Immature natural killer cell (primary cell): ENCODE measurements around the gene ENAM. TPM values are rescaled to one million over a fixed set of nuclear protein-coding genes. Genes with fewer than 3 reads are reported as not detected.

Source experiments
- DNase-seq, 3 donors: peaks; one replicate each; pipeline ENCODE4 v3.0.0; 2022; ENCODE audit warnings: mixed read lengths in 1 of 3
- H3K27ac Mint-ChIP-seq, 6 donors: one replicate each; pipeline ENCODE4 v1.8.0; 2020; ENCODE audit warnings: mixed read lengths in 6 of 6, mild to moderate bottlenecking in 5 of 6, inconsistent platforms in 4 of 6, moderate library complexity in 3 of 6
- H3K27me3 Mint-ChIP-seq, 3 donors: one replicate each; pipeline ENCODE4 v1.8.0; 2020 to 2021; ENCODE audit warnings: low read depth in 3 of 3, mild to moderate bottlenecking in 3 of 3, mixed read lengths in 3 of 3, moderate library complexity in 3 of 3, inconsistent platforms in 1 of 3
- H3K36me3 Mint-ChIP-seq, 3 donors: one replicate each; pipeline ENCODE4 v1.8.0; 2020; ENCODE audit warnings: mixed read lengths in 3 of 3, inconsistent platforms in 2 of 3, mild to moderate bottlenecking in 2 of 3
- H3K4me1 Mint-ChIP-seq, 2 donors: one replicate each; pipeline ENCODE4 v1.8.0; 2020; ENCODE audit warnings: inconsistent platforms in 2 of 2, mild to moderate bottlenecking in 2 of 2, mixed read lengths in 2 of 2, moderate library complexity in 1 of 2
- H3K4me3 Mint-ChIP-seq, 5 donors: one replicate each; pipeline ENCODE4 v1.8.0; 2020; ENCODE audit warnings: mild to moderate bottlenecking in 5 of 5, mixed read lengths in 5 of 5, inconsistent platforms in 3 of 5, moderate library complexity in 3 of 5
- H3K9me3 Mint-ChIP-seq, 6 donors: one replicate each; pipeline ENCODE4 v1.8.0; 2020; ENCODE audit warnings: mild to moderate bottlenecking in 6 of 6, mixed read lengths in 6 of 6, inconsistent platforms in 4 of 6, moderate library complexity in 3 of 6
- polyA plus RNA-seq, 3 donors: library from polyadenylated mRNA; unstranded; fragments of 300-500 nt; fragmentation: Illumina TruSeq; gene quantifications; one replicate each; pipeline ENCODE4 v1.2.3, GENCODE V29; 2021

ENAM gene
- polyA plus RNA-seq: not detected

GRCh38 chr4:70628444-70628843 lies at the start of gene ENAM:
Gene ENAM (plus strand): TSS chr4:70628744. CDS start chr4:70629501, 757 bp downstream.
- Mint-ChIP-seq H3K27me3 (peaks cover 1 to 6% (median 3%) of the 10 kb centered on the region in 3 donors), H3K27ac (no peak within 1 kb of the TSS), H3K4me1 (no peaks in the 10 kb centered on the region), H3K9me3 (peaks cover 0 to 2% (median 0%) of the 10 kb centered on the region in 6 donors), H3K36me3 (no peaks in the 10 kb centered on the region), H3K4me3 (no peak within 1 kb of the TSS)
- DNase-seq: no peak

- H3K4me3 Mint-ChIP-seq: no peak overlapping the region
- no peaks in the 10 kb centered on the region for H3K36me3 Mint-ChIP-seq
- no peak overlapping the region for H3K27ac Mint-ChIP-seq
- no peaks in the 10 kb centered on the region for H3K9me3 Mint-ChIP-seq
- DNase-seq: no peak
- peaks cover 0 to 5% (median 0%) of the 10 kb centered on the region in 3 donors for H3K27me3 Mint-ChIP-seq
- H3K4me1 Mint-ChIP-seq: no peaks in the 10 kb centered on the region
Observed at GRCh38 chr4:70581980-70582379, 46.6 kb upstream of the ENAM start.

GRCh38 chr4:70583952-70584834 lies 44.4 kb upstream of the ENAM start:
- no peaks in the 10 kb centered on the region for H3K9me3 Mint-ChIP-seq
- no peaks in the 10 kb centered on the region for H3K36me3 Mint-ChIP-seq
- H3K4me3 Mint-ChIP-seq: no peak overlapping the region
- no peak for DNase-seq
- no peaks in the 10 kb centered on the region for H3K4me1 Mint-ChIP-seq
- peaks cover 0 to 5% (median 0%) of the 10 kb centered on the region in 3 donors for H3K27me3 Mint-ChIP-seq
- H3K27ac Mint-ChIP-seq: no peak overlapping the region

- Mint-ChIP-seq H3K36me3 (no peaks in the 10 kb centered on the region), H3K4me3 (no peak overlapping the region), H3K4me1 (no peaks in the 10 kb centered on the region), H3K9me3 (no peaks in the 10 kb centered on the region), H3K27me3 (peaks cover 0 to 5% (median 0%) of the 10 kb centered on the region in 3 donors), H3K27ac (no peak overlapping the region)
- DNase-seq: no peak
Observed at GRCh38 chr4:70586841-70587240, 41.7 kb upstream of the ENAM start.

GRCh38 chr4:70589785-70590184 lies 38.8 kb upstream of the ENAM start:
- H3K36me3 Mint-ChIP-seq: no peaks in the 10 kb centered on the region
- H3K9me3 Mint-ChIP-seq: no peaks in the 10 kb centered on the region
- no peaks in the 10 kb centered on the region for H3K27me3 Mint-ChIP-seq
- no peak for DNase-seq
- no peak overlapping the region for H3K4me3 Mint-ChIP-seq
- no peak overlapping the region for H3K27ac Mint-ChIP-seq
- H3K4me1 Mint-ChIP-seq: no peaks in the 10 kb centered on the region

- no peaks in the 10 kb centered on the region for H3K36me3 Mint-ChIP-seq
- no peaks in the 10 kb centered on the region for H3K9me3 Mint-ChIP-seq
- no peak within 1 kb of the TSS for H3K4me3 Mint-ChIP-seq
- H3K27ac Mint-ChIP-seq: no peak within 1 kb of the TSS
- no peaks in the 10 kb centered on the region for H3K4me1 Mint-ChIP-seq
- no peaks in the 10 kb centered on the region for H3K27me3 Mint-ChIP-seq
- DNase-seq: no peak
Observed at GRCh38 chr4:70591955-70592582, 36.5 kb upstream of the ENAM start, which contains the start of gene AMBN. Gene AMBN (plus strand): TSS chr4:70592256. CDS start chr4:70592359, 103 bp downstream.

GRCh38 chr4:70594196-70594595 lies 34.3 kb upstream of the ENAM start:
- H3K36me3 Mint-ChIP-seq: no peaks in the 10 kb centered on the region
- no peak overlapping the region for H3K27ac Mint-ChIP-seq
- H3K4me1 Mint-ChIP-seq: no peaks in the 10 kb centered on the region
- H3K4me3 Mint-ChIP-seq: no peak overlapping the region
- DNase-seq: no peak
- H3K9me3 Mint-ChIP-seq: no peaks in the 10 kb centered on the region
- H3K27me3 Mint-ChIP-seq: no peaks in the 10 kb centered on the region

- H3K27ac Mint-ChIP-seq: no peak overlapping the region
- no peak for DNase-seq
- no peak overlapping the region for H3K4me3 Mint-ChIP-seq
- H3K36me3 Mint-ChIP-seq: no peaks in the 10 kb centered on the region
- H3K4me1 Mint-ChIP-seq: peaks cover 0 to 5% of the 10 kb centered on the region in 2 donors
- peaks cover 0 to 3% (median 2%) of the 10 kb centered on the region in 3 donors for H3K27me3 Mint-ChIP-seq
- H3K9me3 Mint-ChIP-seq: no peaks in the 10 kb centered on the region
Observed at GRCh38 chr4:70600305-70600704, 28.2 kb upstream of the ENAM start.

GRCh38 chr4:70600977-70601376 lies 27.6 kb upstream of the ENAM start:
- no peak for DNase-seq
- Mint-ChIP-seq H3K27me3 (peaks cover 2 to 5% (median 2%) of the 10 kb centered on the region in 3 donors), H3K27ac (no peak overlapping the region)

GRCh38 chr4:70601422-70602039 lies 27.0 kb upstream of the ENAM start:
- H3K27ac Mint-ChIP-seq: no peak overlapping the region
- H3K4me3 Mint-ChIP-seq: no peak overlapping the region
- H3K27me3 Mint-ChIP-seq: peaks cover 2 to 6% (median 2%) of the 10 kb centered on the region in 3 donors
- peak; percentile 42 to 55 (median 53) for DNase-seq
- H3K9me3 Mint-ChIP-seq: no peaks in the 10 kb centered on the region
- H3K4me1 Mint-ChIP-seq: peaks cover 0 to 5% of the 10 kb centered on the region in 2 donors
- H3K36me3 Mint-ChIP-seq: no peaks in the 10 kb centered on the region

More at GRCh38 chr4:70600977-70601376, 27.6 kb upstream of the ENAM start:
- no peaks in the 10 kb centered on the region for H3K36me3 Mint-ChIP-seq
- peaks cover 0 to 5% of the 10 kb centered on the region in 2 donors for H3K4me1 Mint-ChIP-seq
- no peak overlapping the region for H3K4me3 Mint-ChIP-seq
- no peaks in the 10 kb centered on the region for H3K9me3 Mint-ChIP-seq

GRCh38 chr4:70603856-70604255 lies 24.7 kb upstream of the ENAM start:
- H3K4me3 Mint-ChIP-seq: no peak overlapping the region
- peaks cover 2 to 9% (median 5%) of the 10 kb centered on the region in 3 donors for H3K27me3 Mint-ChIP-seq
- H3K9me3 Mint-ChIP-seq: no peaks in the 10 kb centered on the region
- no peaks in the 10 kb centered on the region for H3K36me3 Mint-ChIP-seq
- H3K4me1 Mint-ChIP-seq: peaks cover 0 to 5% of the 10 kb centered on the region in 2 donors
- DNase-seq: no peak
- no peak overlapping the region for H3K27ac Mint-ChIP-seq

GRCh38 chr4:70606459-70606858 lies 22.1 kb upstream of the ENAM start:
- Mint-ChIP-seq H3K4me1 (peaks cover 0 to 4% of the 10 kb centered on the region in 2 donors), H3K27me3 (peaks cover 2 to 14% (median 3%) of the 10 kb centered on the region in 3 donors)
- DNase-seq: no peak

GRCh38 chr4:70607334-70607853 lies 21.1 kb upstream of the ENAM start:
- no peaks in the 10 kb centered on the region for H3K36me3 Mint-ChIP-seq
- H3K4me3 Mint-ChIP-seq: no peak overlapping the region
- H3K27me3 Mint-ChIP-seq: peaks cover 2 to 14% (median 3%) of the 10 kb centered on the region in 3 donors
- no peaks in the 10 kb centered on the region for H3K4me1 Mint-ChIP-seq
- H3K9me3 Mint-ChIP-seq: no peaks in the 10 kb centered on the region
- no peak overlapping the region for H3K27ac Mint-ChIP-seq
- no peak for DNase-seq

More at GRCh38 chr4:70606459-70606858, 22.1 kb upstream of the ENAM start:
- H3K9me3 Mint-ChIP-seq: no peaks in the 10 kb centered on the region
- no peaks in the 10 kb centered on the region for H3K36me3 Mint-ChIP-seq
- H3K27ac Mint-ChIP-seq: no peak overlapping the region
- no peak overlapping the region for H3K4me3 Mint-ChIP-seq

- Mint-ChIP-seq H3K4me1 (no peaks in the 10 kb centered on the region), H3K4me3 (no peak overlapping the region), H3K27me3 (peaks cover 2 to 14% (median 3%) of the 10 kb centered on the region in 3 donors), H3K9me3 (no peaks in the 10 kb centered on the region), H3K36me3 (no peaks in the 10 kb centered on the region), H3K27ac (no peak overlapping the region)
- no peak for DNase-seq
Observed at GRCh38 chr4:70608324-70608723, 20.2 kb upstream of the ENAM start.
